Liver (tissue), 9 donors: Measurements from ENCODE around the gene SP100. TPM values are rescaled to one million over a fixed set of nuclear protein-coding genes. Genes with fewer than 3 reads are reported as not detected.

Source experiments
- DNase-seq: peaks from one replicate; pipeline ENCODE4 v3.0.0-alpha.2; 2017; ENCODE audit warnings: low spot score
- H3K27ac ChIP-seq, 2 donors: one replicate each; pipeline ENCODE4 v1.7.0; 2013; ENCODE audit warnings: inconsistent platforms in 2 of 2, low read length in 2 of 2, control low read depth in 1 of 2, low read depth in 1 of 2, mild to moderate bottlenecking in 1 of 2
- H3K27me3 ChIP-seq, 4 donors: one replicate each; pipeline versions ENCODE4 v1.6.1 to v1.7.0; 2013; ENCODE audit warnings: low read length in 3 of 4, inconsistent platforms in 1 of 4, mild to moderate bottlenecking in 1 of 4, moderate library complexity in 1 of 4; ENCODE audit not compliant: control insufficient read depth in 4 of 4, insufficient read depth in 4 of 4
- H3K36me3 ChIP-seq, 4 donors: one replicate each; pipeline versions ENCODE4 v1.6.1 to v1.7.0; 2013; ENCODE audit warnings: low read length in 3 of 4, mild to moderate bottlenecking in 3 of 4, low read depth in 1 of 4, moderate library complexity in 1 of 4; ENCODE audit not compliant: control insufficient read depth in 4 of 4, insufficient read depth in 3 of 4
- H3K4me1 ChIP-seq, 4 donors: one replicate each; pipeline versions ENCODE4 v1.6.1 to v1.7.0; 2013; ENCODE audit warnings: low read length in 3 of 4, mild to moderate bottlenecking in 3 of 4, moderate library complexity in 1 of 4; ENCODE audit not compliant: control insufficient read depth in 4 of 4, insufficient read depth in 4 of 4
- H3K4me3 ChIP-seq, 3 donors: one replicate each; pipeline versions ENCODE4 v1.6.1 to v1.7.0; 2013; ENCODE audit warnings: low read length in 3 of 3, control low read depth in 1 of 3, low read depth in 1 of 3, mild to moderate bottlenecking in 1 of 3
- H3K9ac ChIP-seq, 2 donors: one replicate each; pipeline ENCODE4 v1.7.0; 2013; ENCODE audit warnings: low read length in 2 of 2, mild to moderate bottlenecking in 2 of 2, moderate library complexity in 2 of 2, control low read depth in 1 of 2, low read depth in 1 of 2
- H3K9me3 ChIP-seq, 4 donors: one replicate each; pipeline versions ENCODE4 v1.6.1 to v1.7.0; 2013; ENCODE audit warnings: low read length in 3 of 4; ENCODE audit not compliant: control insufficient read depth in 4 of 4
- ATF3 ChIP-seq: IDR thresholded peaks from 2 replicates; pipeline ENCODE4 v1.6.1; 2016; ENCODE audit warnings: antibody characterized with exemption
- EGR1 ChIP-seq, 2 donors: IDR thresholded peaks; 2 replicates each; pipeline ENCODE4 v1.6.1; 2016 to 2018; ENCODE audit warnings: antibody characterized with exemption in 2 of 2, low read depth in 2 of 2
- FOXA1 ChIP-seq: IDR thresholded peaks from 2 replicates; pipeline ENCODE4 v1.6.1; 2016; ENCODE audit warnings: antibody characterized with exemption
- FOXA2 ChIP-seq: IDR thresholded peaks from 2 replicates; pipeline ENCODE4 v1.6.1; 2016; ENCODE audit warnings: antibody characterized with exemption
- GABPA ChIP-seq, 2 donors: IDR thresholded peaks in 1 of 2; conservative IDR thresholded peaks in 1 of 2; 2 replicates each; pipeline ENCODE4 v1.6.1; 2016; ENCODE audit warnings: antibody characterized with exemption in 2 of 2, mild to moderate bottlenecking in 1 of 2, moderate library complexity in 1 of 2
- HNF4A ChIP-seq, 2 donors: conservative IDR thresholded peaks; 2 replicates each; pipeline ENCODE4 v1.6.1; 2016; ENCODE audit warnings: antibody characterized with exemption in 2 of 2, mild to moderate bottlenecking in 2 of 2
- HNF4G ChIP-seq: IDR thresholded peaks from 2 replicates; pipeline ENCODE4 v1.6.1; 2016; ENCODE audit warnings: antibody characterized with exemption
- JUND ChIP-seq, 2 donors: IDR thresholded peaks; 2 replicates each; pipeline ENCODE4 v1.6.1; 2016; ENCODE audit warnings: antibody characterized with exemption in 2 of 2
- MAX ChIP-seq: IDR thresholded peaks from 2 replicates; pipeline ENCODE4 v1.6.1; 2016; ENCODE audit warnings: antibody characterized with exemption
- NR2F2 ChIP-seq: IDR thresholded peaks from 2 replicates; pipeline ENCODE4 v1.6.1; 2016; ENCODE audit warnings: antibody characterized with exemption
- RAD21 ChIP-seq, 2 donors: IDR thresholded peaks; 2 replicates each; pipeline ENCODE4 v1.6.1; 2016; ENCODE audit warnings: antibody characterized with exemption in 2 of 2, mild to moderate bottlenecking in 2 of 2
- RXRA ChIP-seq, 2 donors: IDR thresholded peaks; 2 replicates each; pipeline ENCODE4 v1.6.1; 2017 to 2018; ENCODE audit warnings: antibody characterized with exemption in 2 of 2, mild to moderate bottlenecking in 1 of 2
- SP1 ChIP-seq: IDR thresholded peaks from 2 replicates; pipeline ENCODE4 v1.6.1; 2018; ENCODE audit warnings: antibody characterized with exemption, mild to moderate bottlenecking
- TAF1 ChIP-seq: conservative IDR thresholded peaks from 2 replicates; pipeline ENCODE4 v1.6.1; 2016; ENCODE audit warnings: antibody characterized with exemption, mild to moderate bottlenecking
- YY1 ChIP-seq: IDR thresholded peaks from 2 replicates; pipeline ENCODE4 v1.6.1; 2016; ENCODE audit warnings: antibody characterized with exemption, mild to moderate bottlenecking
- WGBS: extraction: QIAGEN DNeasy Blood & Tissue Kit; methylation state at CpG from one replicate; pipeline ENCODE4 v1.1.7; 2013; 5-methylcytosine and 5-hydroxymethylcytosine counted together
- polyA plus RNA-seq, 2 donors: library from polyadenylated mRNA; stranded (reverse) in 1 of 2; unstranded in 1 of 2; fragments of 200-250 nt in 1 of 2; fragments of >200 nt in 1 of 2; fragmentation: Nextera tagmentation in 1 of 2; extraction: Ambion mirVana in 1 of 2; gene quantifications; one replicate each; pipeline versions ENCODE4 v1.2.1 to v1.2.3, GENCODE V29; 2013 to 2015
- total RNA-seq, 2 donors: library from RNA; depleted of rRNA; stranded (reverse); fragments of >200 nt; gene quantifications; one replicate each; pipeline ENCODE4 v1.2.3, GENCODE V29; 2014
- TF ChIP-seq, protein P1 (sequence below): fragments of 150-350 bp; IDR thresholded peaks from 2 replicates; pipeline ENCODE4 v1.5.1; 2017; ENCODE audit warnings: improper control_type of control experiment, low read depth, low read length; ENCODE audit not compliant: missing input control
- TF ChIP-seq, protein P2 (sequence below): IDR thresholded peaks from 2 replicates; pipeline ENCODE4 v1.6.1; 2016; ENCODE audit warnings: antibody characterized with exemption, mild to moderate bottlenecking
- TF ChIP-seq, protein P3 (sequence below): IDR thresholded peaks from 2 replicates; pipeline ENCODE4 v1.6.1; 2016; ENCODE audit warnings: antibody characterized with exemption
- donor health status: healthy.
- donor health status: healthy.
- donor health status: healthy.
- donor health status: healthy.
- donor health status: healthy.

Gene SP100
- total and polyA plus RNA-seq, 4 donors: 21.9 to 45.5 (median 33.1) TPM

GRCh38 chr2:230582851-230583283 lies 166.9 kb downstream of the SP100 start:
- Histone ChIP-seq H3K4me1 (no peaks in the 10 kb centered on the region), H3K27ac (no peak overlapping the region), H3K9me3 (no peaks in the 10 kb centered on the region), H3K4me3 (no peak overlapping the region), H3K9ac (no peak overlapping the region), H3K27me3 (no peaks in the 10 kb centered on the region), H3K36me3 (no peaks in the 10 kb centered on the region)
- no peak for DNase-seq
- no peak for TF ChIP-seq MAX
- no peak for TF ChIP-seq GABPA (IDR thresholded peaks at IDR 0.05 in 1 of 2, conservative IDR thresholded peaks at IDR 0.05 in 1 of 2)
- TF ChIP-seq SP1: no peak
- TF ChIP-seq FOXA2: no peak
- TF ChIP-seq, protein P1, sequence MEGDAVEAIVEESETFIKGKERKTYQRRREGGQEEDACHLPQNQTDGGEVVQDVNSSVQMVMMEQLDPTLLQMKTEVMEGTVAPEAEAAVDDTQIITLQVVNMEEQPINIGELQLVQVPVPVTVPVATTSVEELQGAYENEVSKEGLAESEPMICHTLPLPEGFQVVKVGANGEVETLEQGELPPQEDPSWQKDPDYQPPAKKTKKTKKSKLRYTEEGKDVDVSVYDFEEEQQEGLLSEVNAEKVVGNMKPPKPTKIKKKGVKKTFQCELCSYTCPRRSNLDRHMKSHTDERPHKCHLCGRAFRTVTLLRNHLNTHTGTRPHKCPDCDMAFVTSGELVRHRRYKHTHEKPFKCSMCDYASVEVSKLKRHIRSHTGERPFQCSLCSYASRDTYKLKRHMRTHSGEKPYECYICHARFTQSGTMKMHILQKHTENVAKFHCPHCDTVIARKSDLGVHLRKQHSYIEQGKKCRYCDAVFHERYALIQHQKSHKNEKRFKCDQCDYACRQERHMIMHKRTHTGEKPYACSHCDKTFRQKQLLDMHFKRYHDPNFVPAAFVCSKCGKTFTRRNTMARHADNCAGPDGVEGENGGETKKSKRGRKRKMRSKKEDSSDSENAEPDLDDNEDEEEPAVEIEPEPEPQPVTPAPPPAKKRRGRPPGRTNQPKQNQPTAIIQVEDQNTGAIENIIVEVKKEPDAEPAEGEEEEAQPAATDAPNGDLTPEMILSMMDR: no peak
- no peak for TF ChIP-seq RXRA (IDR thresholded peaks at IDR 0.05)
- no peak for TF ChIP-seq YY1
- TF ChIP-seq RAD21 (IDR thresholded peaks at IDR 0.05): no peak
- TF ChIP-seq EGR1 (IDR thresholded peaks at IDR 0.05; ENCODE audit: low read depth in 2 of 2): no peak
- TF ChIP-seq HNF4A (conservative IDR thresholded peaks at IDR 0.05): no peak
- TF ChIP-seq HNF4G: no peak
- 88% methylated on average over 5 of the region's 5 CpGs for WGBS

DNA sequence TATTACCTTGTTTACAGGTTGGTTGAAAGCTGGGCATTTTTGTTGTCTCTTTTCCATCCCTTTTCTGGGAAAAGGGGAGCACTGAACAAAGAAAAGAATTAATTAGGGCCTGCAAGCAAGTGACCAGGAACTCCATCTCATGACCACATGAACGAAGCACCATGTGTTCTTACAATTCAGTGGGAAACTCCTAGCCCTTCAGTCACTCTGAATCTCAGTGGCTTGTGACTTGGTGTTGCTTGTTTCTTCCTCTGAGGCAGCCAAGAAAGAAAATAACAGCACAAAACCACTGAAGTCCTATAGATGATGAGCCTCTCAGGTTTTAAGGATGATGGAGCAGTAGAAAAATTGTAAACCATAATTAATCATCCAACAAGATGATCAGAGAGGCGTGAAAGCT lies 167.6 kb downstream of the SP100 start:
- WGBS: 86% methylated on average over 2 of the region's 2 CpGs
- H3K9ac ChIP-seq: no peak overlapping the region
- TF ChIP-seq JUND (IDR thresholded peaks at IDR 0.05) (no peak), TAF1 (no peak), HNF4A (conservative IDR thresholded peaks at IDR 0.05) (no peak), YY1 (no peak), RXRA (IDR thresholded peaks at IDR 0.05) (no peak), FOXA2 (no peak), NR2F2 (no peak), GABPA (IDR thresholded peaks at IDR 0.05 in 1 of 2, conservative IDR thresholded peaks at IDR 0.05 in 1 of 2) (no peak), RAD21 (IDR thresholded peaks at IDR 0.05) (no peak), FOXA1 (no peak), MAX (no peak), HNF4G (no peak), ATF3 (no peak), EGR1 (IDR thresholded peaks at IDR 0.05; ENCODE audit: low read depth in 2 of 2) (no peak), SP1 (no peak)
- TF ChIP-seq, protein P1: no peak
- TF ChIP-seq, protein P2, sequence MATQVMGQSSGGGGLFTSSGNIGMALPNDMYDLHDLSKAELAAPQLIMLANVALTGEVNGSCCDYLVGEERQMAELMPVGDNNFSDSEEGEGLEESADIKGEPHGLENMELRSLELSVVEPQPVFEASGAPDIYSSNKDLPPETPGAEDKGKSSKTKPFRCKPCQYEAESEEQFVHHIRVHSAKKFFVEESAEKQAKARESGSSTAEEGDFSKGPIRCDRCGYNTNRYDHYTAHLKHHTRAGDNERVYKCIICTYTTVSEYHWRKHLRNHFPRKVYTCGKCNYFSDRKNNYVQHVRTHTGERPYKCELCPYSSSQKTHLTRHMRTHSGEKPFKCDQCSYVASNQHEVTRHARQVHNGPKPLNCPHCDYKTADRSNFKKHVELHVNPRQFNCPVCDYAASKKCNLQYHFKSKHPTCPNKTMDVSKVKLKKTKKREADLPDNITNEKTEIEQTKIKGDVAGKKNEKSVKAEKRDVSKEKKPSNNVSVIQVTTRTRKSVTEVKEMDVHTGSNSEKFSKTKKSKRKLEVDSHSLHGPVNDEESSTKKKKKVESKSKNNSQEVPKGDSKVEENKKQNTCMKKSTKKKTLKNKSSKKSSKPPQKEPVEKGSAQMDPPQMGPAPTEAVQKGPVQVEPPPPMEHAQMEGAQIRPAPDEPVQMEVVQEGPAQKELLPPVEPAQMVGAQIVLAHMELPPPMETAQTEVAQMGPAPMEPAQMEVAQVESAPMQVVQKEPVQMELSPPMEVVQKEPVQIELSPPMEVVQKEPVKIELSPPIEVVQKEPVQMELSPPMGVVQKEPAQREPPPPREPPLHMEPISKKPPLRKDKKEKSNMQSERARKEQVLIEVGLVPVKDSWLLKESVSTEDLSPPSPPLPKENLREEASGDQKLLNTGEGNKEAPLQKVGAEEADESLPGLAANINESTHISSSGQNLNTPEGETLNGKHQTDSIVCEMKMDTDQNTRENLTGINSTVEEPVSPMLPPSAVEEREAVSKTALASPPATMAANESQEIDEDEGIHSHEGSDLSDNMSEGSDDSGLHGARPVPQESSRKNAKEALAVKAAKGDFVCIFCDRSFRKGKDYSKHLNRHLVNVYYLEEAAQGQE: no peak
- TF ChIP-seq, protein P3, sequence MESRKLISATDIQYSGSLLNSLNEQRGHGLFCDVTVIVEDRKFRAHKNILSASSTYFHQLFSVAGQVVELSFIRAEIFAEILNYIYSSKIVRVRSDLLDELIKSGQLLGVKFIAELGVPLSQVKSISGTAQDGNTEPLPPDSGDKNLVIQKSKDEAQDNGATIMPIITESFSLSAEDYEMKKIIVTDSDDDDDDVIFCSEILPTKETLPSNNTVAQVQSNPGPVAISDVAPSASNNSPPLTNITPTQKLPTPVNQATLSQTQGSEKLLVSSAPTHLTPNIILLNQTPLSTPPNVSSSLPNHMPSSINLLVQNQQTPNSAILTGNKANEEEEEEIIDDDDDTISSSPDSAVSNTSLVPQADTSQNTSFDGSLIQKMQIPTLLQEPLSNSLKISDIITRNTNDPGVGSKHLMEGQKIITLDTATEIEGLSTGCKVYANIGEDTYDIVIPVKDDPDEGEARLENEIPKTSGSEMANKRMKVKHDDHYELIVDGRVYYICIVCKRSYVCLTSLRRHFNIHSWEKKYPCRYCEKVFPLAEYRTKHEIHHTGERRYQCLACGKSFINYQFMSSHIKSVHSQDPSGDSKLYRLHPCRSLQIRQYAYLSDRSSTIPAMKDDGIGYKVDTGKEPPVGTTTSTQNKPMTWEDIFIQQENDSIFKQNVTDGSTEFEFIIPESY: no peak
- no peaks in the 10 kb centered on the region for H3K27me3 ChIP-seq
- no peak overlapping the region for H3K27ac ChIP-seq
- H3K9me3 ChIP-seq: no peaks in the 10 kb centered on the region
- DNase-seq: no peak
- H3K36me3 ChIP-seq: no peaks in the 10 kb centered on the region
- H3K4me1 ChIP-seq: no peaks in the 10 kb centered on the region
- no peak overlapping the region for H3K4me3 ChIP-seq
